NCI-H82 treated with DMSO at 0.1 percent for 48 hours (cell line): ENCODE results near the gene TPMT.

Source experiments
- DNase-seq: peaks from one replicate; lab custom pipeline; 2025; ENCODE audit not compliant: unreplicated experiment; lab: John Stamatoyannopoulos, UW

The TPMT gene

DNA sequence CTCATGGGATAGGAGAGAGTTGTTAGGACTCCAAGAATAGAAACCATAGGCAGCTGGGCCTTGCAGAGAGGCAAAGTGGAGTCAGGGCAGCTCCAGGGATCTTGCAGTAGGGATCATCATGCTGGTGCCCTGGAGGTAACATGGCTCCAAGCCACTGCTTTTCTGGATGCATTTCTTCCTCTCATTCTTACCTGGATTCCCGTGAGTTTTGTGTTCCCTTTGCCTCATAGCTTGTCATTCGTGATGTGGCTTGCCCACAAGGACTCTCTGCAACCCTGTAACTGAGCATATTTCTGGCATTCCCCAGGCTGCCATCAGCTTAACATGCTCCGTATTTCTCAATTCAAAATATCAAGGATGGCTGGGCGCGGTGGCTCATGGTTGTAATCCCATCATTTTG is 37.7 kb downstream of the TPMT start:
- no peak for DNase-seq

DNA sequence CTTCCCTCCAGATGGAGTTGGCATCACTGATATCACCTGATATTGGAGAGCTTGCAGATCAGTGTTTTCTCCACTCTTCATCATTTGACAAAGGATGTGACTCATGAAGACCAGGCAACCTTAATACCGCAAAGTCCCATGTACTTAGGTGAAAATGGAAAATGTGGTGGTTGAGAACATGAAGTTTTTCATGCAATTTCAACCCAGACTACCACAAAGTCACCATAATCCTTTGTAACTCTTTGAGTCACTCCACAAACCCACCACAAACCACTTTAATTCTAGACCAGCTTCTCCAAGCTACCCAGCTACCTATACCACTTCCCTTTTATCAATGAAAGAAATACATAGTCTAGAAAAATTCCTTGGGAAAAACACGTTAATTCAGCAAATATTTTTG is 39.5 kb downstream of the TPMT start:
- DNase-seq, result no peak

GRCh38 chr6:18110162-18110561 is 44.7 kb downstream of the TPMT start:
- DNase-seq, result no peak

- DNase-seq, result no peak
These were observed 47.8 kb downstream of the TPMT start for GRCh38 chr6:18107061-18107460.

DNA sequence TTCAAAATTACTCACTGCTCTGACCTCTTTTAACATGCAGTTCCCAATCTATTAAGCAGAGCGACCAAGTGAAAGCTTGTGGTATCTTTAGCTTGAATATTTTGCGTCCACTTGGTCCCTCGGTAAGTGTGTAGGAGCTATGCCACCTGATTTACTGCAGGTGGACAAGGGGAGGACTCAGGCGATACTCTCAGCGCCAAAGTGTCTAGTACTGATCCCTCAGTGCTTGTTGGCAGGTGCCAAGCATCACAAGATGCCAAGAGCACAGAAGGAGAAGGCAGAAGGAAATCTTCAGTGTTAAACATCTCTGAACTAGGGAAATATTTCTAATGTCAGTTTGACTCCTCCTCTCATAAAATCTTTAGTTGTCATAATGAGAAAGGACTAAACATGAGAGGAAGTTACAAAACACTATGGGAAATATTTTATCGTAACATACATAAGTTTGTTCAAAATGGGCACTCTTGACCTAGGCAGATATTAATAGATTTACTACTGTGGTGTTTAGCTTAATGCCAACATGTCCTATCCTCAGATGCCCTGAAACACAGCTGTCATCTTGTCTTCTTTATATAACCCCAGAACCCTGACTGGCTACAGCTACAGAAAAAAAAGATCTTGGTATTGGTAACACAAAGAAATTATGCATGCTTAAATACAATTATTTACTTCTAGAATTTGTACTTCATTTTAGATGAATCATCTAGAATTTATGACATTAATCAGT is 51.9 kb downstream of the TPMT start:
- DNase-seq, result no peak

DNA sequence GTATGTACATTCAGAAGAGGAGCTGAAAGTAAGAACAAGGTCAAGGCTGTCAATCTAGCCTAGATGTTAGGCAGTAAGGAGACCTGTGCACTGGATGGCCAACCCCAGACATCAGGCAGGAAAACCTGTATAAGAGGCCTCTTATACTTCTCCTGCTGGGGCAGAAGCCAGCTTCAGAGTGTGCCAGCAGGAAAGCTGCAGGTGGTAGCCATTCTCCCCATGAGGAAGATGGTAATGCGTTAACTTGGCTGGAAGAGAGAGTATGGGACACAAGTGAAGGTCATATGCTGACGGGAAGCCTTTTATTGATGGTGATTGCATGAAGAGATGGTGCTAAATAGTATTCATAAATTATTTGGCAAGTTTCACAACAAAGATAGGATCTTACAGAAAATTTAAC is 53.0 kb downstream of the TPMT start:
- no peak for DNase-seq

- DNase-seq, result no peak
These were observed 53.6 kb downstream of the TPMT start for GRCh38 chr6:18101271-18101670.

GRCh38 chr6:18100296-18100695 is 54.6 kb downstream of the TPMT start:
- DNase-seq, result no peak

GRCh38 chr6:18099511-18099910 is 55.4 kb downstream of the TPMT start:
- no peak for DNase-seq

DNA sequence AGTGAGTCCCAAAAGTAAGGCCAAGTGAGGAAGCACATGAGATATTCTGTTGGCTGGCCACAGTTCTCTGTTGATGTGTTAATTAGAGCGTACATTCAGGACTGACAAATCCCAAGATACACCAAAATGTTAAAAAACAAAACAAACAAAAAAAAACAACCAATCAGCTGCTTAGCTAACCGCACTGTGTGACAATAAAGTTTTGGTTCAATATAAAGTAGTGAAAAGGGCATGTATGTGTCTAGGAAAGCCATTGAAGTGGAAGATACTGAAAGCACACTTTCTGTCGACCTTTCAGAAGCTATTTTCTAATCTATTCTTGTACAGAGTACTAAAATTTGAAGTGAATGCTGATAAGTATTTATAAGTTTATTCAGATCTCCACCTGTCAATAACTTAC is 58.5 kb downstream of the TPMT start:
- no peak for DNase-seq

- DNase-seq, result no peak
These were observed 63.5 kb downstream of the TPMT start for GRCh38 chr6:18091382-18091781.

DNA sequence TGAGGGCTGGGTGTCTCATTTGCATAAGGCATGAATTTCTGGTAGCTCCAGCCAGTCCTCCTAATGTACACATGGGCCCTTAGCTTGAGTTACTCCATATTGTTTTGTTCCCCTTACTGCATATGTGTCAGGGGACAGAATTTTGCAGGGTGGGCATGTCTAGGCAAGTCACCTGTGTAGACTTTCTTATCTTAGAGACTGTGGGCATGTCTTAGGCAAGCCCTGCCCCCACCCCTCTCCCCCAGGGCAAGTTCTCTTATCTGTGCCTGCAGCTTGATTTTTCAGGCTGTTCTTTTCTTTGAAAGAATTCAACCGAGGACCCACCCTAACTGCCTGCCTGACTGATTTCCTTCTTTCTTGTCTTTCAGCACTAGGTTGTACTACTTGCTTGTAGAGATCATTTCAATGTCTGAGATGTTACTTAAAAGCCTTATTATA is 64.5 kb downstream of the TPMT start:
- DNase-seq, result no peak

GRCh38 chr6:18088419-18089296 is 66.2 kb downstream of the TPMT start:
- no peak for DNase-seq

GRCh38 chr6:18087396-18088165 is 67.3 kb downstream of the TPMT start:
- DNase-seq, result no peak

GRCh38 chr6:18081025-18081668 is 73.7 kb downstream of the TPMT start:
- no peak for DNase-seq

DNA sequence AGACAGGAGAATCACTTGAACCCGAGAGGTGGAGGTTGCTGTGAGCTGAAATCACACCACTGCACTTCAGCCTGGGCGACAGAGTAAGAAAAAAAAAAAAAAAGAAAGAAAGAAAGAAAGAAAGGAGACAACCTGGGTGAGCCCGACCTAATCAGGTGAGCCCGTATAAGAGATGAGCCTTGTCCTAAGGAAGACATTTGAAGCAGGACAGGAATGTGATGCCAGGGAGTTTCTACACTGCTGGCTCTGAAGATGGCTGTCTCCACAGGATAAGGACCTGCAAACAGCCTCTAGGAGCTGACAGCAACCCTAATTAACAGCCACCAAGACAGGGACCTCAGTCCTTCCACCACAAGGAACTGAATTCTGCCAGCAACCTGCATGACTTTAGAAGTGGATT is 74.3 kb downstream of the TPMT start:
- DNase-seq, result no peak

DNA sequence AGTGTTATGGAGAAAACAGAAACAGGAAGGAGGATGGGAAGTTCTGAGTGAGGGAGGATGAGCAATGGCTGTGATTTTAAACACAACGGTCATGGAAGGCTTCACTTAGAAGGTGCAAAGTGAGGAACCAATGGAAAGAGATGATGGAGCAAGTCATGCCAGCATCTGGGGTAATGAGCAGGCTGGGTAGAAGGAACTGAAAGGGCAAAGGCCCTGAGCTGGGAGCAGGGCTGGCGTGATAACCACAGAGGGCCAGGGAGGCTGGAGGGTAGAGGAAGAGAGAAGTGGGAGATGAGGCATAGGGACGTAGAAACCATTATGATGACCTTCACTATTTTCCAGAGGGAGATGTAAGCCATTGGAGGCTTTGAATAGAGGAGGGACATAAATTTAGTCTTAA is 76.0 kb downstream of the TPMT start:
- no peak for DNase-seq
